GM13977 (cell line): Measurements from ENCODE around the gene FFAR1.

Source experiments
- DNase-seq: peaks from one replicate; pipeline ENCODE4 v3.0.0; 2012; ENCODE audit warnings: low spot score
- in situ Hi-C: fragments of 300-500 bp; cut with MboI; formaldehyde crosslinking; loops from one replicate; pipeline ENCODE4 v1.12.0; 2022; ENCODE audit warnings: low sequenced_read_pairs, low pct_unique_long_range_greater_than_20kb, mixed read lengths, inconsistent platforms; ENCODE audit not compliant: unreplicated experiment
- TF ChIP-seq, protein P1 (sequence below): IDR thresholded peaks from 2 replicates; pipeline ENCODE4 v1.5.1; 2012; ENCODE audit warnings: mild to moderate bottlenecking, control low read depth; ENCODE audit not compliant: insufficient read depth; ENCODE audit errors: extremely low read depth, missing control alignments

FFAR1 gene

DNA sequence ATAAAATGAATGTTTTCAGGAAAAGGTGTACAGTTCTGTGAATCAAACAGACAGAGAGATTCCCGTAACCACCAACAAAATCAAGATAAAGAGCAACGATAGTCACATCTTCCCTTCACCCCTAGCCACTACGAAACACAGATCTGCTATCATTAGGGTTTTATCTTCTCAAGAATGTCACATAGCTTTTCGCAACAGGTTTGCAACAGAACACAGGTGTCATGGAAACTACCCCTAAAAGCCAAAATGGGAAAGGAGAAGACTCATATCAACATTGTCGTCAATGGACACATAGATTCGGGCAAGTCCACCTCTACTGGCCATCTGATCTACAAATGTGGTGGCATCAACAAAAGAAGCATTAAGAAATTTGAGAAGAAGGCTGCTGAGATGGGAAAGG is 34.2 kb downstream of the FFAR1 start:
- in situ Hi-C loops, result no loop called here
- TF ChIP-seq, protein P1, sequence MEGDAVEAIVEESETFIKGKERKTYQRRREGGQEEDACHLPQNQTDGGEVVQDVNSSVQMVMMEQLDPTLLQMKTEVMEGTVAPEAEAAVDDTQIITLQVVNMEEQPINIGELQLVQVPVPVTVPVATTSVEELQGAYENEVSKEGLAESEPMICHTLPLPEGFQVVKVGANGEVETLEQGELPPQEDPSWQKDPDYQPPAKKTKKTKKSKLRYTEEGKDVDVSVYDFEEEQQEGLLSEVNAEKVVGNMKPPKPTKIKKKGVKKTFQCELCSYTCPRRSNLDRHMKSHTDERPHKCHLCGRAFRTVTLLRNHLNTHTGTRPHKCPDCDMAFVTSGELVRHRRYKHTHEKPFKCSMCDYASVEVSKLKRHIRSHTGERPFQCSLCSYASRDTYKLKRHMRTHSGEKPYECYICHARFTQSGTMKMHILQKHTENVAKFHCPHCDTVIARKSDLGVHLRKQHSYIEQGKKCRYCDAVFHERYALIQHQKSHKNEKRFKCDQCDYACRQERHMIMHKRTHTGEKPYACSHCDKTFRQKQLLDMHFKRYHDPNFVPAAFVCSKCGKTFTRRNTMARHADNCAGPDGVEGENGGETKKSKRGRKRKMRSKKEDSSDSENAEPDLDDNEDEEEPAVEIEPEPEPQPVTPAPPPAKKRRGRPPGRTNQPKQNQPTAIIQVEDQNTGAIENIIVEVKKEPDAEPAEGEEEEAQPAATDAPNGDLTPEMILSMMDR, result no peak

DNA sequence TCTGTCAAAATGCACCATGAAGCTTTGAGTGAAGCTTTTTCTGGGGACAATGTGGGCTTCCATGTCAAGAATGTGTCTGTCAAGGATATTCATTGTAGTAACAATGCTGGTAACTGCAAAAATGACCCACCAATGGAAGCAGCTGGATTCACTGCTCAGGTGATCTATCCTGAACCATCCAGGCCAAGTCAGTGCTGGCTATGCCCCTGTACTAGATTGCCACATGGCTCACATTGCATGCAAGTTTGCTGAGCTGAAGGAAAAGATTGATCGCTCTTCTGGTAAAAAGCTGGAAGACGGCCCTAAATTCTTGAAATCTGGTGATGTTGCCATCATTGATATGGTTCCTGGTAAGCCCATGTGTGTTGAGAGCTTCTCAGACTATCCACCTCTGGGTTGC is 35.8 kb downstream of the FFAR1 start:
- no peak for DNase-seq
- TF ChIP-seq, protein P1, result no peak
- in situ Hi-C loops, result no loop called here

More for the DNA sequence above, 34.2 kb downstream of the FFAR1 start:
- DNase-seq, result no peak

DNA sequence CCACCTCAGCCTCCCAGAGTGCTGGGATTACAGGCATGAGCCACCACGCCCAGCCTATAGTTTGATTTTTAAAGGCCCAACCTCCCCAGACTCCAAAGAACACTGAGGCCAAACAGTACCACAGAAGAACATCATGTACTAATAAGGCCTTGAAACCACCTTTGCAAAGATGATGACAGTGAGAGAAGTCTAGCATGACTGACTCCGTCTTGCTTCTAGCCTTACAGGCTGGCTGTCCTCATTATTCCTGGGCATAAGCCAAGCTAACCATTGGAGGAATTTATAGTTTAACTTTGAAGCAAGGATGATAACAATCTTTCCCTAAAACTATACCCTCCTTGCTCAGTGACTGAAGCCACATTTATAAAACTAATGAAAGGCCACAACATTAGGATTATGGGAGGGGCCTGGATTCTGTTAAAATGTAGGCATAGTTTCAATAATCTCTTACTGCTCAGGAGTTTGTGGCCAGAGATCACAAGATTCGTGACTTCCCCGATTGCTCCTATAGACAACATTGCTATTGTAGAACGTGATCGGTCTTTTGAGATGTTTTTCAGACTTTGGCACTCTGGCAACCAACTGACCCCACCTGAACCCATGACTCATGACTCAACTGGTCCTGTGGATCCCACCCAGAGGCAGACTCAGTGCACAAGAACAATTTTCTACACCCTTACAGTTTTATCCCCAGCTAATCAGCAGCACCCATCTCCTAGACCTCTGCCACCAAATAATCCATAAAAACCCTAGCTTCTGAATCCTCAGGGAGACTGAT is 40.8 kb downstream of the FFAR1 start:
- in situ Hi-C loops, result no loop called here
- TF ChIP-seq, protein P1, result no peak
- DNase-seq, result no peak

DNA sequence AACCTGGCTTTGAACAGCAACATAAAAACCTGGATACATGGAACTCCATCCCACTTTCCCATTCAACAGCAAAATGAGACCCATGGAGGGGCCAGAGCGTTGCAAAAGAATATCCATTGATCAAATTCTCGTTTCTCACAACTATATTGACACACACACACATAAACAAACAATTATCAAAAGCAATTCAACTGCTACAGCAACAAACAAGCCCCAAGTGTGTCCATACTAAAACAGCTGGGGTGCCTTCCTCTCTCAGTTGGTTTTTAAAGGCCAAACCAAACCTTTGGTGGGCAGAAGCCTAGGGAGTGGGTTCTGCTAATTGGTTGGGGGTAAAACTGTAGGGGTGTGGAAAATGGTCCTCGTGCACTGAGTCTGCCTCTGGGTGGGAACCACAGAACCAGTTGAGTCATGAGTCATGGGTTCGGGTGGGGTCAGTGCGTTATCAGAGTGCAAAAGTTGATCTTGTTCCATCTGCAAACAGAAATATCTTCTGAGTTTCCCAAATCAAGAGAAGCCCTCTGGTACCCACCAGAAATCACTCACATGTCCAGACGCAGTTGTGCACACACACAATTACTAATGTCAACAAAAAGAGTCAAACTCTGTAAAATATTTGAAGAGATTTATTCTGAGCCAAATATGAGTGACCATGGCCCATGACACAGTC is 41.6 kb downstream of the FFAR1 start:
- TF ChIP-seq, protein P1, result no peak
- in situ Hi-C loops, result no loop called here
- DNase-seq, result no peak

DNA sequence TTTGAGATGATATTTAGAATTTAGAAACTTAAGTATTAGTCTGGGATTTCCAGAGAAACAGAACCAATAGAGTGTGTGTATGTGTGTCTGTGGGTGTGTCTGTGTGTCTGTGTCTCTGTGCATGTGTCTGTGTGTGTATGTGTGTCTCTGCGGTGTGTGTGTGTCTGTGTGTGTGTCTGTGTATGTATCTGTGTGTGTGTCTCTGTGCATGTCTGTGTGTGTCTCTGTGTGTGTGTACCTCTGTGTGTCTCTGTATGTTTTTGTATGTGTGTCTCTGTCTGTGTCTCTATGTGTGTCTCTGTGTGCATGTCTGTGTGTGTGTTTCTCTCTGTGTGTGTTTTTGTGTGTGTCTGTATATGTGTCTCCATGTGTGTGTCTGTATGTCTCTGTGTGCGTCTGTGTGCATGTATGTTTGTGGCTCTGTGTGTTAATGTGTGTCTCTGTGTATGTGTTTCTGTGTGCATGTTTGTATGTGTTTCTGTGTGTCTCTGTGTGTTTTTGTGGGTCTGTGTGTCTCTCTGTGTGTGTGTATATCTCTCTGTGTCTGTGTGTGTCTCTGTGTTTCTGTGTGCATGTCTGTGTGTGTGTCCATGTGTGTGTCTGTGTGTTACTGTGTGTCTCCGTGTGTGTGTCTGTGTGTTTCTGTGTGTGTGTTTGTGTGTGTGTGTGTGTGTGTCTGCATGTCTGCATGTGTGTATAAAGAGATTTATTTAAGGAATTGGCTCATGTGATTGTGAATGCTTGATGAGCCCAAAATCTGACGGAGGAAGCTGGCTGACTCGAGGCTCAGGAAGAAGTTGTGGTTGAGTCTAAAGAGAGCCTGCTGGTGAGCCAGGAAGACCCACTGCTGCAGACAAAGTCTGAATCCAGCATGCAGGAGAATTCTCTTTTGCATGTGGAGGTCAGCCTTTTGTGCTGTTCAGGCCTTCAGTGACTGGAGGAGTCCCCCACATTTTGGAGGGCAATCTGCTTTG is 45.3 kb downstream of the FFAR1 start:
- in situ Hi-C loops, result no loop called here
- TF ChIP-seq, protein P1, result no peak
- DNase-seq, result no peak
